Measurements from ENCODE around the gene BTN2A1. TPM values are rescaled to one million over a fixed set of nuclear protein-coding genes. Genes with fewer than 3 reads are reported as not detected.
A peak's percentile ranks its signal among the peaks of the same experiment; 100 is the strongest.
"Not testable (repeated sequence)": the region's sequence is repeated elsewhere in the genome, so short reads cannot be mapped to it uniquely, and the experiment has no call there.

BTN2A1 gene
- polyA plus RNA-seq, 4 donors: 15.4 to 25.4 (median 18.4) TPM

DNA sequence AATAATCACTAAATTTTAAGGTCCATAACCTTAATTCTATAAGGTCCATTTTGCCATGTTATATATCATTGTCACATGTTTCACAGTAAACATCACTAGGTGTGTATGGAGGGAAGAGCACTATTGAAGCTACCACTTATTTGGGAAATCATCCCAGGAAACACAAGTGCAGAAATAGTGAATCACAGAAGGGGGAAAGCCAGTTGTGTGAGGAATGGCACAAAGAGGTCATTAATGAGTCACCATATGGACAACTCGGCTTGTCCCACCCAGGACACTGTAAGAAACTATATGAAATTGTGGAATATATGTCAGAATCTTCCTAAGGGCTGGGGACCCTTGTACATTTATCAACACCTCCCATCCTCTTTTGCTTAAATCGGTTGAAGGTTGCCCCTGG lies 42.0 kb upstream of the BTN2A1 start:
- WGBS, 3 donors: 75 to 94% (median 90%) methylated on average over 2 of the region's 2 CpGs
- DNase-seq (no peak), FAIRE-seq (no peak)
- H3K4me1 ChIP-seq (ENCODE audit: control insufficient read depth in 3 of 3, insufficient read depth in 2 of 3, low read depth in 1 of 3, low read length in 2 of 3): peaks cover 0 to 2% (median 0%) of the 10 kb centered on the region in 3 donors
- H3K4me3 ChIP-seq (ENCODE audit: low read depth in 1 of 3, low read length in 3 of 3): no peak overlapping the region
- no peaks in the 10 kb centered on the region for H3K27me3 ChIP-seq (ENCODE audit: control insufficient read depth in 3 of 3, insufficient read depth in 3 of 3, low read length in 3 of 3)
- H3K27ac ChIP-seq (ENCODE audit: low read depth in 1 of 3, low read length in 2 of 3): no peak overlapping the region
- H3K36me3 ChIP-seq (ENCODE audit: control insufficient read depth in 3 of 3, insufficient read depth in 2 of 3, low read depth in 1 of 3, low read length in 3 of 3): peaks cover 2 to 24% (median 12%) of the 10 kb centered on the region in 3 donors
- H3K9me3 ChIP-seq (ENCODE audit: control insufficient read depth in 2 of 2, insufficient read depth in 1 of 2, low read depth in 1 of 2, low read length in 1 of 2): peaks cover 0 to 27% of the 10 kb centered on the region in 2 donors

DNA sequence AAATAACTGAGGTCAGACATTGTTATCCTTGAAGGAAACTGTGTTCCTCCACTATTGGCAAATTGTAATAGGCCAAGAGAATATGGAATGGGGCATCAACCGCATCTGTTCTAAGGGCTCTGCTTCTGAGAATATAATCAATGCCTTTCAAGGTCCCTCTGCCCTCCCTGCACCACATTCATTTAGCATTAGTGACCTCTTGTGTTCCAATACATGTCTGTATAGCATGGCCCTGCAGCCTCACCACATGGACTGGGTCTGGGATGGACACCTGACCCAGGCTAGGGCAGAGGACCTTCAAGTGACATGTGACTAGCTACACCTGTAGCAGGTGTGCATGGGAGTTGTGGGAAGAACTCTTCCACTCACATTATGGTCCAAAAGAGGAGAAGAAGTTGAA lies 41.5 kb upstream of the BTN2A1 start:
- 75 to 96% (median 95%) methylated on average over 1 of the region's 1 CpG for WGBS, 3 donors
- FAIRE-seq: no peak
- Histone ChIP-seq H3K27me3 (ENCODE audit: control insufficient read depth in 3 of 3, insufficient read depth in 3 of 3, low read length in 3 of 3) (no peaks in the 10 kb centered on the region), H3K36me3 (ENCODE audit: control insufficient read depth in 3 of 3, insufficient read depth in 2 of 3, low read depth in 1 of 3, low read length in 3 of 3) (peaks cover 2 to 21% (median 9%) of the 10 kb centered on the region in 3 donors), H3K4me3 (ENCODE audit: low read depth in 1 of 3, low read length in 3 of 3) (no peak overlapping the region), H3K4me1 (ENCODE audit: control insufficient read depth in 3 of 3, insufficient read depth in 2 of 3, low read depth in 1 of 3, low read length in 2 of 3) (peaks cover 0 to 5% (median 0%) of the 10 kb centered on the region in 3 donors), H3K9me3 (ENCODE audit: control insufficient read depth in 2 of 2, insufficient read depth in 1 of 2, low read depth in 1 of 2, low read length in 1 of 2) (peaks cover 0 to 27% of the 10 kb centered on the region in 2 donors), H3K27ac (ENCODE audit: low read depth in 1 of 3, low read length in 2 of 3) (no peak overlapping the region)
- DNase-seq: no peak

DNA sequence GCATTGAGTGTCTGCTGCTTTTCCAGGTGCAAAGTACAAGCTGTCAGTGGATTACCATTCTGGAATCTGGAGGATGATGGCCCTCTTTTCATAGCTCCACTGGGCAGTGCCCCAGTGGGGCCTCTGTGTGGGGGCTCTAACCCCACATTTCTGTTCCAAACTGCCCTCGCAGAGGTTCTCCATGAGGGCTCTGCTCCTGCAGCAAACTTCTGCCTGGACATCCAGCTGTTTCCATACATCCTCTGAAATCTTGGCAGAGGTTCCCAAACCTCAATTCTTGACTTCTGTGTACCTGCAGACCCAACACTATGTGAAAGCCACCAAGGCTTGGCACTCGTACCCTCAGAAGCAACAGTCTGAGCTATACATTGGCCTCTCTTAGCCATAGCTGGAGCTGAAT lies 39.7 kb upstream of the BTN2A1 start:
- WGBS, 3 donors: 95 to 100% (median 99%) methylated on average over 2 of the region's 2 CpGs
- H3K27ac ChIP-seq (ENCODE audit: low read depth in 1 of 3, low read length in 2 of 3); H3K27me3 ChIP-seq (ENCODE audit: control insufficient read depth in 3 of 3, insufficient read depth in 3 of 3, low read length in 3 of 3); H3K4me3 ChIP-seq (ENCODE audit: low read depth in 1 of 3, low read length in 3 of 3); DNase-seq; FAIRE-seq: not testable (repeated sequence)
- peaks cover 0 to 27% of the 10 kb centered on the region in 2 donors for H3K9me3 ChIP-seq (ENCODE audit: control insufficient read depth in 2 of 2, insufficient read depth in 1 of 2, low read depth in 1 of 2, low read length in 1 of 2)
- peaks cover 0 to 11% (median 0%) of the 10 kb centered on the region in 3 donors for H3K4me1 ChIP-seq (ENCODE audit: control insufficient read depth in 3 of 3, insufficient read depth in 2 of 3, low read depth in 1 of 3, low read length in 2 of 3)
- peaks cover 0 to 11% (median 3%) of the 10 kb centered on the region in 3 donors for H3K36me3 ChIP-seq (ENCODE audit: control insufficient read depth in 3 of 3, insufficient read depth in 2 of 3, low read depth in 1 of 3, low read length in 3 of 3)

DNA sequence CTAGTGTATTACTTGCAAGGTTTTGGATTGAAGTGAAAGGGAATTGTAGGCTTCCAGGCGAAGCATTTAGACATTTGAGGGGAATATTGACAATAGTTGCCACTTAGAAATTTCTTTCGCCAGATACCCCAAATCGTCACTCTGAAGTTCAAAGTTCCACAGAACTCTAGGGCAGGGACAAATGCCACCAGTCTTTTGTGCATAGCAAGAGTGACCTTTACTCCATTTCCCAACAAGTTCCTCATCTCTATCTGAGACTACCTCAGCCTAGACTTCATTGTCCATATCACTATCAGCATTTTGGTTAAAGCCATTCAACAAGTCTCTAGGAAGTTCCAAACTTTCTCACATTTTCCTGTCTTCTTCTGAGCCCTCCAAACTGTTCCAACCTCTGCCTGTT lies 39.0 kb upstream of the BTN2A1 start:
- H3K9me3 ChIP-seq (ENCODE audit: control insufficient read depth in 2 of 2, insufficient read depth in 1 of 2, low read depth in 1 of 2, low read length in 1 of 2): peaks cover 0 to 27% of the 10 kb centered on the region in 2 donors
- peaks cover 0 to 13% (median 0%) of the 10 kb centered on the region in 3 donors for H3K36me3 ChIP-seq (ENCODE audit: control insufficient read depth in 3 of 3, insufficient read depth in 2 of 3, low read depth in 1 of 3, low read length in 3 of 3)
- FAIRE-seq; H3K27ac ChIP-seq (ENCODE audit: low read depth in 1 of 3, low read length in 2 of 3); H3K4me3 ChIP-seq (ENCODE audit: low read depth in 1 of 3, low read length in 3 of 3); H3K27me3 ChIP-seq (ENCODE audit: control insufficient read depth in 3 of 3, insufficient read depth in 3 of 3, low read length in 3 of 3): not testable (repeated sequence)
- DNase-seq: peak; percentile 18 to 47
- H3K4me1 ChIP-seq (ENCODE audit: control insufficient read depth in 3 of 3, insufficient read depth in 2 of 3, low read depth in 1 of 3, low read length in 2 of 3): peaks cover 0 to 11% (median 0%) of the 10 kb centered on the region in 3 donors
- 74 to 82% (median 75%) methylated on average over 3 of the region's 3 CpGs for WGBS, 3 donors

DNA sequence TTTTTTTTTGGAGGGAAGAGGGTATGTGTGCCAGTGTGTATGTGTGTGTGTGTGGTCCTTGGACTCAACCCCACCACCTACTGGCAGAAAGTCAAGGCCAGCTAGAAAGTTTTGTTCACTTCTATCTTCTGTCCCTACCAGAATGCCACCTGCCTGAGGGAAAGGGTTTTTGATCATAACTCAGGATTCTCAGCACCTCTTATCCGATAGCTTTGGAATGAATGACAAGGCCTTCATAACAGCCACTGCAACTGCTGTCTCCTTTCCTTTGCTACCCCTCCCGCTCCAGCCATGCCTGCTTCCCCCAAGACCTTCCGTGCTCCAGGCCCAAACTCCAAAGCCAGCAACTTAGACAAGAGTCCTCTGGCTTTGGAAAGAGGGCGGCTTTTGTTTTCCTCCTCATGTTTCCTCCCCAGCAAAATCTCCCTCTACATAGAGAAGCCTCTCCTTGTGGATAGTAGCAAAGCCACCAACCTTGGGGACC lies 37.0 kb upstream of the BTN2A1 start:
- Histone ChIP-seq H3K9me3 (ENCODE audit: control insufficient read depth in 2 of 2, insufficient read depth in 1 of 2, low read depth in 1 of 2, low read length in 1 of 2) (peaks cover 0 to 22% of the 10 kb centered on the region in 2 donors), H3K4me3 (ENCODE audit: low read depth in 1 of 3, low read length in 3 of 3) (peak overlapping the region in 1 of 3 donors; percentile 96), H3K27me3 (ENCODE audit: control insufficient read depth in 3 of 3, insufficient read depth in 3 of 3, low read length in 3 of 3) (no peaks in the 10 kb centered on the region), H3K36me3 (ENCODE audit: control insufficient read depth in 3 of 3, insufficient read depth in 2 of 3, low read depth in 1 of 3, low read length in 3 of 3) (peaks cover 0 to 10% (median 0%) of the 10 kb centered on the region in 3 donors), H3K27ac (ENCODE audit: low read depth in 1 of 3, low read length in 2 of 3) (peak overlapping the region; percentile 12 to 94 (median 79)), H3K4me1 (ENCODE audit: control insufficient read depth in 3 of 3, insufficient read depth in 2 of 3, low read depth in 1 of 3, low read length in 2 of 3) (peaks cover 3 to 11% (median 5%) of the 10 kb centered on the region in 3 donors)
- peak in 1 of 2 donors; percentile 48 for DNase-seq
- no peak for FAIRE-seq
- WGBS, 3 donors: 42 to 45% (median 42%) methylated on average over 4 of the region's 4 CpGs

DNA sequence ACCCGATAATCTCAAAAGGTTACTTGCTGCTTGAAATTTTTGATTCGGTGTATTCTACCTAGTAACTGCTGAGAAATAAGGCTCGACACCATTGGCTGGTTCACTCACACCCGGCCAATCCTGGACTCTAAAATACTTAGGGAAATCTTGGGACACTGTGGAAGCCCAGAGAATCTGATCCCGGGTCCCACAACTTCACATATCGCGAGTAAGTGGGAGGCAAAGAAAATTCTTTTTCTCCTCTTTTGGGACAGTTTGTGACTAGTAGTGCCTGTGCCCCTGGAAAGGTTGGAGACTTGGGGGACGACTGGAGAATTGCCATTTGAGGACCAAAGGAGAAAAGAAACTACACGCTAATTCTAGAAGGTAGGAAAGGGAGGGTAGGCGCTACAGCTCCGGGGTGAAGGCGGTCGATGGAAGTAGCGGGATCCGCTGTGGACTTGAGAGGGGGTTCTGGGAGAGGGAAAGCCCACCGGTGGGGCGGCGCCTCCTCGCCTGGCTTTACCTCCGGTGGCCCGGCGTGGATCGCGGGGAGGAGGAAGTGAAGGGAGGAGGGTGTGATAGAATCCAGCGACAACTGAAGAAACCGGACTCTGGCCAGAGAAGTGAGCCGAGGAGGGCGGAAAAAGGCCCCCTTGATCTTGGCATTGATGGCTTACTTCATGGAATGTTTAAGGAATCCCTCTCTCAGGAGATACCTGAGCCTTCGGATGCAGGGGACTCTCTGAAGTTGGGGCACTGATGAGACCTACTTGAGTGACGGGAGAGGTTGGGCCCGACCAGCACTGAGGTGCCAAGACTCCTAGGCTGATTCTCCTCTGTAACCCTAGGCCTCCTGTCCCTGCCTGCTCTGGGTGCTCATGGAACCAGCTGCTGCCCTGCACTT lies 36.3 kb upstream of the BTN2A1 start:
- peak overlapping the region; percentile 64 to 96 (median 66) for H3K4me3 ChIP-seq (ENCODE audit: low read depth in 1 of 3, low read length in 3 of 3)
- H3K27ac ChIP-seq (ENCODE audit: low read depth in 1 of 3, low read length in 2 of 3): peak overlapping the region; percentile 34 to 94 (median 94)
- H3K4me1 ChIP-seq (ENCODE audit: control insufficient read depth in 3 of 3, insufficient read depth in 2 of 3, low read depth in 1 of 3, low read length in 2 of 3): peaks cover 3 to 11% (median 5%) of the 10 kb centered on the region in 3 donors
- H3K27me3 ChIP-seq (ENCODE audit: control insufficient read depth in 3 of 3, insufficient read depth in 3 of 3, low read length in 3 of 3): no peaks in the 10 kb centered on the region
- no peak for FAIRE-seq
- H3K36me3 ChIP-seq (ENCODE audit: control insufficient read depth in 3 of 3, insufficient read depth in 2 of 3, low read depth in 1 of 3, low read length in 3 of 3): peaks cover 0 to 15% (median 0%) of the 10 kb centered on the region in 3 donors
- peak; percentile 89 to 93 for DNase-seq
- H3K9me3 ChIP-seq (ENCODE audit: control insufficient read depth in 2 of 2, insufficient read depth in 1 of 2, low read depth in 1 of 2, low read length in 1 of 2): peaks cover 0 to 16% of the 10 kb centered on the region in 2 donors
- WGBS, 3 donors: 0 to 1% (median 1%) methylated on average over 28 to 31 of the region's 31 CpGs

DNA sequence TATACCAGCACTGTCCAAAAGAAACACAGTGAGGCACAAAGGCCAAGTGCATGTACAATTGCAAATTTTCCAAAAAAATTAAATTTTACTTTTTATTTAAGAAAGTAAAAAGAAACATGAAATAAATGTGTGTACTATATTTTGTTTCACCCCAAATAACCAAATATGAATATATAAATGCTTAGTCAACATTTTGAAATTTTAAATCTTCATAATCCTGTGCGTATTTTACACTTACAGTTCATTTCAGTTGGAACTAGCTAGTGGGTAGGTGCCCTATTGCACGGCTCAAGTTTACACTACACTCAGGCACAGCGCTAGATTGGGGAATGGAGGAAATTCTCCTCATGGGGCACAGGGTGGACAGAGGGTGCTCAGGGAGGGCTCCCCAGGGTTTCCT lies 35.4 kb upstream of the BTN2A1 start:
- WGBS, 3 donors: 86 to 93% (median 88%) methylated on average over 3 of the region's 3 CpGs
- Histone ChIP-seq H3K9me3 (ENCODE audit: control insufficient read depth in 2 of 2, insufficient read depth in 1 of 2, low read depth in 1 of 2, low read length in 1 of 2) (peaks cover 0 to 12% of the 10 kb centered on the region in 2 donors), H3K27me3 (ENCODE audit: control insufficient read depth in 3 of 3, insufficient read depth in 3 of 3, low read length in 3 of 3) (no peaks in the 10 kb centered on the region), H3K36me3 (ENCODE audit: control insufficient read depth in 3 of 3, insufficient read depth in 2 of 3, low read depth in 1 of 3, low read length in 3 of 3) (peaks cover 0 to 18% (median 1%) of the 10 kb centered on the region in 3 donors), H3K4me3 (ENCODE audit: low read depth in 1 of 3, low read length in 3 of 3) (peak overlapping the region in 1 of 3 donors; percentile 96), H3K4me1 (ENCODE audit: control insufficient read depth in 3 of 3, insufficient read depth in 2 of 3, low read depth in 1 of 3, low read length in 2 of 3) (peaks cover 3 to 11% (median 5%) of the 10 kb centered on the region in 3 donors), H3K27ac (ENCODE audit: low read depth in 1 of 3, low read length in 2 of 3) (no peak overlapping the region)
- no peak for DNase-seq
- no peak for FAIRE-seq

DNA sequence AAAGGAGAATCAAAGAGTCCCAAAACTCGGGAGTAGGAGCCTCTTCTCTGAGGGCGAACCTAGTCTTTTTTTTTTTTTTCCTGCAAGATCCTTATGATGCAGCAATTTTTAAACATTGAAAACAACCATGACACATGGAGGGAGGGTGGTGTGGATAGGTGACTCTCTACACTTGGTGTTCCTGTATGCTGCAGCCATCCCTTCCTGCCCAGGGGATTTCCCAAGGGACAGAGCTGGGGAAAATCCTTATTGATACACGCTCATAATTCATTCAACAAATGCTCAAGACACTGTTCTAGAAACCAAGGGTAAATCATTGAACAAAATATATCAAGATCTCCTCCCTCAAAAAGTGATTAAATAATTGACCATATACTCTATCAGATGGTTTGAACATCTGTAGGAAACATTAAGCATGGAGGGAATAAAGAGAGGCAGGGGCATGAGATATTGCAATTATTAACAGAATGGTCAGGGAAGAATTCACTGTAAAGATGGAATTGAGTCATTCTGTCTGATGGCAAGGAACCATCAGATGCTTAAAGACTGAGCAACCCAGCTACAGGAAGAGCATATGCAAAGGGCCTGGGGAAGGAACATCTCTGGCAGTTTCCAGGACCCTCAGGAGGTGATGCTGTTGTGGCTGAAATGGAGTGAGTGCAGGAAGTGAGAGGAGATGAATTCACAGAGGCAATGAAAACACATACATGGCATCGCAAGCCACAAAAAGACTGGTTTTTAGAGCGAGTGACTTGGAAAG lies 30.9 kb upstream of the BTN2A1 start:
- Histone ChIP-seq H3K4me1 (ENCODE audit: control insufficient read depth in 3 of 3, insufficient read depth in 2 of 3, low read depth in 1 of 3, low read length in 2 of 3) (peaks cover 3 to 9% (median 5%) of the 10 kb centered on the region in 3 donors), H3K9me3 (ENCODE audit: control insufficient read depth in 2 of 2, insufficient read depth in 1 of 2, low read depth in 1 of 2, low read length in 1 of 2) (no peaks in the 10 kb centered on the region), H3K36me3 (ENCODE audit: control insufficient read depth in 3 of 3, insufficient read depth in 2 of 3, low read depth in 1 of 3, low read length in 3 of 3) (peaks cover 5 to 41% (median 6%) of the 10 kb centered on the region in 3 donors), H3K27me3 (ENCODE audit: control insufficient read depth in 3 of 3, insufficient read depth in 3 of 3, low read length in 3 of 3) (no peaks in the 10 kb centered on the region), H3K4me3 (ENCODE audit: low read depth in 1 of 3, low read length in 3 of 3) (no peak overlapping the region), H3K27ac (ENCODE audit: low read depth in 1 of 3, low read length in 2 of 3) (no peak overlapping the region)
- 95 to 96% (median 96%) methylated on average over 5 of the region's 5 CpGs for WGBS, 3 donors
- no peak for FAIRE-seq
- no peak for DNase-seq

Data from small intestine (tissue), 7 donors.